K562 (cell line): Measurements from ENCODE around the gene ZDHHC11B.

Experiments
- PKNOX1 ChIP-seq: fragments of 450-650 bp; IDR thresholded peaks from 2 replicates; pipeline ENCODE4 v1.6.1; 2016
- TRIM28 ChIP-seq: fragments of 450-650 bp; IDR thresholded peaks from 2 replicates; pipeline ENCODE4 v1.6.1; 2017

GRCh38 chr5:775961-776861, 8.3 kb downstream of the ZDHHC11B start:
- TF ChIP-seq PKNOX1 (no peak), TRIM28 (no peak)
